OCI-LY1 (cell line): ENCODE results near the gene CD38.
"Not testable (repeated sequence)": the region's sequence is repeated elsewhere in the genome, so short reads cannot be mapped to it uniquely, and the experiment has no call there.

Experiments used
- H2AFZ ChIP-seq: fragments of 200-600 bp; sonication (generic), shearing (Covaris generic); 2 replicates; pipeline ENCODE4 v1.6.0; 2014; ENCODE audit warnings: antibody characterized with exemption, mild to moderate bottlenecking, low read length
- H3F3A ChIP-seq: fragments of 200-600 bp; sonication (generic), shearing (Covaris generic); 2 replicates; pipeline ENCODE4 v1.6.0; 2014; ENCODE audit warnings: mild to moderate bottlenecking, antibody characterized with exemption, low read length, moderate library complexity; ENCODE audit not compliant: insufficient read depth
- H3K27ac ChIP-seq: fragments of 200-600 bp; sonication (generic); 2 replicates; pipeline ENCODE4 v1.5.1; 2014; ENCODE audit warnings: low read length, mixed run types, mild to moderate bottlenecking, low read depth; ENCODE audit not compliant: poor library complexity, severe bottlenecking
- H3K27me3 ChIP-seq: fragments of 200-600 bp; sonication (generic); 2 replicates; pipeline ENCODE4 v1.6.0; 2014; ENCODE audit warnings: antibody characterized with exemption, mild to moderate bottlenecking, low read length, moderate library complexity; ENCODE audit not compliant: insufficient read depth
- H3K36me3 ChIP-seq: fragments of 200-600 bp; sonication (generic); 2 replicates; pipeline ENCODE4 v1.6.1; 2014; ENCODE audit warnings: mild to moderate bottlenecking, antibody characterized with exemption, low read length, moderate library complexity, mixed read lengths; ENCODE audit not compliant: insufficient read depth
- H3K4me1 ChIP-seq: fragments of 200-600 bp; sonication (generic); 2 replicates; pipeline ENCODE4 v1.5.1; 2014; ENCODE audit warnings: mild to moderate bottlenecking, low read length, moderate library complexity; ENCODE audit not compliant: insufficient read depth, severe bottlenecking
- H3K4me2 ChIP-seq: fragments of 200-600 bp; sonication (generic), shearing (Covaris generic); 2 replicates; pipeline ENCODE4 v1.6.1; 2014; ENCODE audit warnings: low read length
- H3K4me3 ChIP-seq: fragments of 200-600 bp; sonication (generic); 2 replicates; pipeline ENCODE4 v1.5.1; 2014; ENCODE audit warnings: low read length, low read depth, mild to moderate bottlenecking, mixed read lengths; ENCODE audit not compliant: poor library complexity, severe bottlenecking
- H3K79me2 ChIP-seq: fragments of 200-600 bp; shearing (Covaris generic); 2 replicates; pipeline ENCODE4 v1.6.1; 2016; ENCODE audit warnings: mixed run types, low read length, mixed read lengths; ENCODE audit not compliant: insufficient read depth
- H3K9ac ChIP-seq: fragments of 200-600 bp; sonication (generic), shearing (Covaris generic); 2 replicates; pipeline ENCODE4 v1.6.1; 2014; ENCODE audit warnings: mild to moderate bottlenecking, low read length, mixed read lengths
- H3K9me2 ChIP-seq: fragments of 200-600 bp; sonication (generic), shearing (Covaris generic); 2 replicates; pipeline ENCODE4 v1.6.1; 2014; ENCODE audit warnings: low read depth, mild to moderate bottlenecking, low read length, mixed read lengths
- H3K9me3 ChIP-seq: fragments of 200-600 bp; shearing (Covaris generic); 2 replicates; pipeline ENCODE4 v1.6.1; 2014; ENCODE audit warnings: low read length, mixed read lengths
- H4K20me1 ChIP-seq: fragments of 200-600 bp; sonication (generic), shearing (Covaris generic); 2 replicates; pipeline ENCODE4 v1.6.0; 2016; ENCODE audit warnings: mild to moderate bottlenecking, low read length; ENCODE audit not compliant: insufficient read depth
- CTCF ChIP-seq: fragments of 200-600 bp; sonication (generic), shearing (Covaris generic); IDR thresholded peaks from 2 replicates; pipeline ENCODE4 v1.5.1; 2017; ENCODE audit warnings: mild to moderate bottlenecking, antibody characterized with exemption, low read length, moderate library complexity, mixed read lengths
- EZH2 ChIP-seq: fragments of 200-600 bp; sonication (generic), shearing (Covaris generic); IDR thresholded peaks from 2 replicates; pipeline ENCODE4 v1.8.0; 2017; ENCODE audit warnings: borderline replicate concordance, mixed run types, mild to moderate bottlenecking, antibody characterized with exemption, low read length, moderate library complexity, mixed read lengths

The CD38 gene

GRCh38 chr4:15836362-15836761 is 58.2 kb downstream of the CD38 start:
- H3K9me2 ChIP-seq = no peaks in the 10 kb centered on the region

GRCh38 chr4:15837591-15837990 is 59.5 kb downstream of the CD38 start:
- Histone ChIP-seq H3K27me3 (no peaks in the 10 kb centered on the region), H3K9ac (no peak overlapping the region), H2AFZ (no peak overlapping the region), H3K4me3 (no peak overlapping the region), H3K27ac (no peak overlapping the region), H3K4me2 (no peak overlapping the region), H3K9me2 (no peaks in the 10 kb centered on the region), H3K36me3 (peaks cover 10% of the 10 kb centered on the region), H3K4me1 (no peaks in the 10 kb centered on the region), H4K20me1 (no peaks in the 10 kb centered on the region), H3F3A (no peaks in the 10 kb centered on the region), H3K79me2 (no peaks in the 10 kb centered on the region), H3K9me3 (no peaks in the 10 kb centered on the region)
- TF ChIP-seq EZH2 (no peak), CTCF (no peak)

More at GRCh38 chr4:15836362-15836761, 58.2 kb downstream of the CD38 start:
- H3K9ac ChIP-seq = no peak overlapping the region
- no peaks in the 10 kb centered on the region for H3K79me2 ChIP-seq
- H3K36me3 ChIP-seq = peaks cover 10% of the 10 kb centered on the region
- no peaks in the 10 kb centered on the region for H3K4me1 ChIP-seq
- no peak overlapping the region for H3K4me2 ChIP-seq
- H3K4me3 ChIP-seq = no peak overlapping the region
- H3K27ac ChIP-seq = no peak overlapping the region
- TF ChIP-seq EZH2 = no peak
- TF ChIP-seq CTCF = no peak
- H2AFZ ChIP-seq = no peak overlapping the region
- no peaks in the 10 kb centered on the region for H3F3A ChIP-seq
- no peaks in the 10 kb centered on the region for H4K20me1 ChIP-seq
- no peaks in the 10 kb centered on the region for H3K9me3 ChIP-seq
- no peaks in the 10 kb centered on the region for H3K27me3 ChIP-seq

- not testable (repeated sequence) for H2AFZ ChIP-seq, H3K4me3 ChIP-seq, H3K9ac ChIP-seq, H3K4me1 ChIP-seq, H3K4me2 ChIP-seq, H4K20me1 ChIP-seq, H3K27ac ChIP-seq, H3K36me3 ChIP-seq, H3F3A ChIP-seq, H3K27me3 ChIP-seq, H3K79me2 ChIP-seq, H3K9me2 ChIP-seq, H3K9me3 ChIP-seq
Observed at GRCh38 chr4:15841194-15841730, 63.1 kb downstream of the CD38 start.

- no peak for TF ChIP-seq EZH2
- no peak for TF ChIP-seq CTCF
Observed at GRCh38 chr4:15847746-15848145, 69.6 kb downstream of the CD38 start.

More at GRCh38 chr4:15847746-15848145, 69.6 kb downstream of the CD38 start:
- Histone ChIP-seq H3K9ac (no peak overlapping the region), H3K4me1 (no peaks in the 10 kb centered on the region), H3K4me3 (no peak overlapping the region), H2AFZ (no peak overlapping the region), H3K27me3 (no peaks in the 10 kb centered on the region), H3K9me3 (no peaks in the 10 kb centered on the region), H3K9me2 (no peaks in the 10 kb centered on the region), H3K4me2 (no peak overlapping the region), H3K27ac (no peak overlapping the region), H3K36me3 (peaks cover 3% of the 10 kb centered on the region; the same call in 1 of the 2 replicates), H4K20me1 (no peaks in the 10 kb centered on the region), H3F3A (no peaks in the 10 kb centered on the region), H3K79me2 (no peaks in the 10 kb centered on the region)
